ENCODE measurements around the gene CETN3. TPM values are rescaled to one million over a fixed set of nuclear protein-coding genes. Genes with fewer than 3 reads are reported as not detected.
A peak's percentile ranks its signal among the peaks of the same experiment; 100 is the strongest.

Gene CETN3
- total and polyA plus RNA-seq, 9 of the 15 experiments (the other 6 are each of a cell fraction or from before 2014, with no cell fraction given) = 43.3 to 113 (median 82.4) TPM

DNA sequence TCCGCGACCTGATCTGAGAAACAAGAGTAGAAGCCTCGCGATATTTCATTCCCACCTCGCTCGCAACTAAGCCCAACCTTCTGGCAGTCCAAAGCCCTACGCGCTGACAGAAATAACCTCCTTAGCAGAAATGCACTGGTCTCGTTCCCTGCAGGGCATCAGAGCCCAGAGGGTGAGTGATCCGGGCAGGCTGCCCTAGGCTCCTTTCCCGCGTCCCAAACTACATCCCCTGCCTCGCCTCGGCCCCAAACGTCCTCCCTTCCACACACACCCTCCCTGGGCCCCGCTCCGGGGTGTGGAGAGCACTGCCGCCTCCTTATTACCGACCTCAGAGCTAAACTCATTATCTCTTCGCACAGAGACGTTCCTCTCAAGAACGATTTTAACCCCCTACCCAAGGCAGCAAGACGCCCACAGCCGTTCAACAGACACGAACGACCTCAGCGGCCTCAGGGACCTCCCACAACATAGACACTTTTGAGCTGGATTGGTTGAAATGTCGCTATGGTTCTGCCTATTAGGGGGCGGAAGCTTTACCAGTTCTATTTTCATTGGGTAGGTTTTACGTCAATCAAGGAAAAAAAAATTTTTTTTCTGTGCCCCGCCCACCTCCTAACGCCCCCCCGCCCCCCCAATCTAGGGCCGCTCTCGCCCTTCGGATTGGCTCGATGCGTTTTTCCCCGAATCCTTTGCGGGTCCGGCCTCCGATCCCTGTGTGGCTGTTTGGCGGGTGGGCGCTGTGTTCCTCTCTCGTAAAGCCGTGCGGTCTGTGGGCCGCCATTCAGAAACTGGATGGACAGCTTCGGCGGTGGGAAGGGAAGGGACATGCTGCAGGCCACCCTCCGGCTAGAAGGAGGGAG is at the start of gene CETN3 (continued):
- TF ChIP-seq, protein P1, sequence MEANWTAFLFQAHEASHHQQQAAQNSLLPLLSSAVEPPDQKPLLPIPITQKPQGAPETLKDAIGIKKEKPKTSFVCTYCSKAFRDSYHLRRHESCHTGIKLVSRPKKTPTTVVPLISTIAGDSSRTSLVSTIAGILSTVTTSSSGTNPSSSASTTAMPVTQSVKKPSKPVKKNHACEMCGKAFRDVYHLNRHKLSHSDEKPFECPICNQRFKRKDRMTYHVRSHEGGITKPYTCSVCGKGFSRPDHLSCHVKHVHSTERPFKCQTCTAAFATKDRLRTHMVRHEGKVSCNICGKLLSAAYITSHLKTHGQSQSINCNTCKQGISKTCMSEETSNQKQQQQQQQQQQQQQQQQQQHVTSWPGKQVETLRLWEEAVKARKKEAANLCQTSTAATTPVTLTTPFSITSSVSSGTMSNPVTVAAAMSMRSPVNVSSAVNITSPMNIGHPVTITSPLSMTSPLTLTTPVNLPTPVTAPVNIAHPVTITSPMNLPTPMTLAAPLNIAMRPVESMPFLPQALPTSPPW (CRISPR knock-in tag; IDR thresholded peaks at IDR 0.05) = peak; percentile 99
- no peak for TF ChIP-seq NR1H2 (CRISPR knock-in tag; IDR thresholded peaks at IDR 0.05)
- TF ChIP-seq HMG20A (CRISPR knock-in tag; conservative IDR thresholded peaks at IDR 0.05) = no peak
- TF ChIP-seq ESRRA (IDR thresholded peaks at IDR 0.05; ENCODE audit: borderline replicate concordance, low read depth) = peak; percentile 36; the same call in 1 of the 2 replicates
- TF ChIP-seq HMGN3 (IDR thresholded peaks at IDR 0.05; ENCODE audit: borderline replicate concordance, extremely low read depth, insufficient read length, low read depth, low read length) = no peak
- 0 out of 2 replicates have a peak, but pooled peaks have one; percentile 35 for TF ChIP-seq DMBX1 (CRISPR knock-in tag; IDR thresholded peaks at IDR 0.05; ENCODE audit: borderline replicate concordance)
- TF ChIP-seq NFIC (IDR thresholded peaks at IDR 0.05) = peak; percentile 52
- peak; percentile 80; the same call in 1 of the 2 replicates for TF ChIP-seq GTF2F1 (IDR thresholded peaks at IDR 0.05; ENCODE audit: low read depth, low read length)
- 0 out of 2 replicates have a peak, but pooled peaks have one; percentile 64 for TF ChIP-seq NR2F6 (CRISPR knock-in tag; IDR thresholded peaks at IDR 0.05)
- TF ChIP-seq, protein P2, sequence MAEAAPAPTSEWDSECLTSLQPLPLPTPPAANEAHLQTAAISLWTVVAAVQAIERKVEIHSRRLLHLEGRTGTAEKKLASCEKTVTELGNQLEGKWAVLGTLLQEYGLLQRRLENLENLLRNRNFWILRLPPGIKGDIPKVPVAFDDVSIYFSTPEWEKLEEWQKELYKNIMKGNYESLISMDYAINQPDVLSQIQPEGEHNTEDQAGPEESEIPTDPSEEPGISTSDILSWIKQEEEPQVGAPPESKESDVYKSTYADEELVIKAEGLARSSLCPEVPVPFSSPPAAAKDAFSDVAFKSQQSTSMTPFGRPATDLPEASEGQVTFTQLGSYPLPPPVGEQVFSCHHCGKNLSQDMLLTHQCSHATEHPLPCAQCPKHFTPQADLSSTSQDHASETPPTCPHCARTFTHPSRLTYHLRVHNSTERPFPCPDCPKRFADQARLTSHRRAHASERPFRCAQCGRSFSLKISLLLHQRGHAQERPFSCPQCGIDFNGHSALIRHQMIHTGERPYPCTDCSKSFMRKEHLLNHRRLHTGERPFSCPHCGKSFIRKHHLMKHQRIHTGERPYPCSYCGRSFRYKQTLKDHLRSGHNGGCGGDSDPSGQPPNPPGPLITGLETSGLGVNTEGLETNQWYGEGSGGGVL (CRISPR knock-in tag; IDR thresholded peaks at IDR 0.05) = no peak
- no peak for TF ChIP-seq ZFP1 (CRISPR knock-in tag; IDR thresholded peaks at IDR 0.05)
- TF ChIP-seq, protein P3, sequence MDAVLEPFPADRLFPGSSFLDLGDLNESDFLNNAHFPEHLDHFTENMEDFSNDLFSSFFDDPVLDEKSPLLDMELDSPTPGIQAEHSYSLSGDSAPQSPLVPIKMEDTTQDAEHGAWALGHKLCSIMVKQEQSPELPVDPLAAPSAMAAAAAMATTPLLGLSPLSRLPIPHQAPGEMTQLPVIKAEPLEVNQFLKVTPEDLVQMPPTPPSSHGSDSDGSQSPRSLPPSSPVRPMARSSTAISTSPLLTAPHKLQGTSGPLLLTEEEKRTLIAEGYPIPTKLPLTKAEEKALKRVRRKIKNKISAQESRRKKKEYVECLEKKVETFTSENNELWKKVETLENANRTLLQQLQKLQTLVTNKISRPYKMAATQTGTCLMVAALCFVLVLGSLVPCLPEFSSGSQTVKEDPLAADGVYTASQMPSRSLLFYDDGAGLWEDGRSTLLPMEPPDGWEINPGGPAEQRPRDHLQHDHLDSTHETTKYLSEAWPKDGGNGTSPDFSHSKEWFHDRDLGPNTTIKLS (IDR thresholded peaks at IDR 0.05; ENCODE audit: borderline replicate concordance, low read depth) = peak; percentile 62; the same call in 1 of the 2 replicates
- TF ChIP-seq RNF2 (IDR thresholded peaks at IDR 0.05) = no peak
- TF ChIP-seq ETV5 (CRISPR knock-in tag; IDR thresholded peaks at IDR 0.05; ENCODE audit: low read depth) = 0 out of 2 replicates have a peak, but pooled peaks have one; percentile 56
- no peak for TF ChIP-seq ZNF347 (CRISPR knock-in tag; IDR thresholded peaks at IDR 0.05; ENCODE audit: low read depth)
- TF ChIP-seq, protein P4, sequence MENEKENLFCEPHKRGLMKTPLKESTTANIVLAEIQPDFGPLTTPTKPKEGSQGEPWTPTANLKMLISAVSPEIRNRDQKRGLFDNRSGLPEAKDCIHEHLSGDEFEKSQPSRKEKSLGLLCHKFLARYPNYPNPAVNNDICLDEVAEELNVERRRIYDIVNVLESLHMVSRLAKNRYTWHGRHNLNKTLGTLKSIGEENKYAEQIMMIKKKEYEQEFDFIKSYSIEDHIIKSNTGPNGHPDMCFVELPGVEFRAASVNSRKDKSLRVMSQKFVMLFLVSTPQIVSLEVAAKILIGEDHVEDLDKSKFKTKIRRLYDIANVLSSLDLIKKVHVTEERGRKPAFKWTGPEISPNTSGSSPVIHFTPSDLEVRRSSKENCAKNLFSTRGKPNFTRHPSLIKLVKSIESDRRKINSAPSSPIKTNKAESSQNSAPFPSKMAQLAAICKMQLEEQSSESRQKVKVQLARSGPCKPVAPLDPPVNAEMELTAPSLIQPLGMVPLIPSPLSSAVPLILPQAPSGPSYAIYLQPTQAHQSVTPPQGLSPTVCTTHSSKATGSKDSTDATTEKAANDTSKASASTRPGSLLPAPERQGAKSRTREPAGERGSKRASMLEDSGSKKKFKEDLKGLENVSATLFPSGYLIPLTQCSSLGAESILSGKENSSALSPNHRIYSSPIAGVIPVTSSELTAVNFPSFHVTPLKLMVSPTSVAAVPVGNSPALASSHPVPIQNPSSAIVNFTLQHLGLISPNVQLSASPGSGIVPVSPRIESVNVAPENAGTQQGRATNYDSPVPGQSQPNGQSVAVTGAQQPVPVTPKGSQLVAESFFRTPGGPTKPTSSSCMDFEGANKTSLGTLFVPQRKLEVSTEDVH (IDR thresholded peaks at IDR 0.05; ENCODE audit: low read depth, partially characterized antibody) = peak; percentile 24

All from K562 (cell line).